ENCODE results near the gene GHDC. TPM values are rescaled to one million over a fixed set of nuclear protein-coding genes. Genes with fewer than 3 reads are reported as not detected.

GHDC gene
- total and polyA plus RNA-seq, 2 of the 13 experiments (the other 11 are each of a cell fraction or from before 2014, with no cell fraction given): 15.4 to 22.5 TPM

- no peak for TF ChIP-seq ZNF337 (CRISPR knock-in tag; IDR thresholded peaks at IDR 0.05; ENCODE audit: borderline replicate concordance, low read depth)
- TF ChIP-seq MNT (IDR thresholded peaks at IDR 0.05): peak; percentile 25; the same call in 1 of the 2 replicates
- TF ChIP-seq TFE3 (CRISPR knock-in tag; IDR thresholded peaks at IDR 0.05): peak; percentile 79
- no peak for TF ChIP-seq HNRNPUL1 (IDR thresholded peaks at IDR 0.05; ENCODE audit: low read depth, low read length)
- peak; percentile 47; the same call in 1 of the 2 replicates for TF ChIP-seq ZNF550 (CRISPR knock-in tag; IDR thresholded peaks at IDR 0.05; ENCODE audit: borderline replicate concordance)
- TF ChIP-seq TCF12 (IDR thresholded peaks at IDR 0.05): no peak
- peak; percentile 71 for TF ChIP-seq TCF12 (CRISPR knock-in tag; IDR thresholded peaks at IDR 0.05)
- TF ChIP-seq FOXO1 (CRISPR knock-in tag; IDR thresholded peaks at IDR 0.05): peak; percentile 13; the same call in 1 of the 2 replicates
- TF ChIP-seq MTF1 (CRISPR knock-in tag; IDR thresholded peaks at IDR 0.05): no peak
- TF ChIP-seq GMEB2 (CRISPR knock-in tag; IDR thresholded peaks at IDR 0.05; ENCODE audit: low read depth): no peak
- peak; percentile 75; the same call in 1 of the 2 replicates for TF ChIP-seq ZSCAN30 (CRISPR knock-in tag; IDR thresholded peaks at IDR 0.05)
- TF ChIP-seq CBX5 (CRISPR knock-in tag; IDR thresholded peaks at IDR 0.05; ENCODE audit: borderline replicate concordance): no peak; the same call in 1 of the 2 replicates
- no peak for TF ChIP-seq JDP2 (CRISPR knock-in tag; IDR thresholded peaks at IDR 0.05; ENCODE audit: borderline replicate concordance)
- TF ChIP-seq ZFP36 (IDR thresholded peaks at IDR 0.05; ENCODE audit: borderline replicate concordance, low read depth, low read length, partially characterized antibody): no peak
- no peak for TF ChIP-seq ZBTB44 (CRISPR knock-in tag; IDR thresholded peaks at IDR 0.05)
- peak; percentile 95 for TF ChIP-seq ZNF598 (CRISPR knock-in tag; IDR thresholded peaks at IDR 0.05; ENCODE audit: borderline replicate concordance)
- TF ChIP-seq, protein P1, sequence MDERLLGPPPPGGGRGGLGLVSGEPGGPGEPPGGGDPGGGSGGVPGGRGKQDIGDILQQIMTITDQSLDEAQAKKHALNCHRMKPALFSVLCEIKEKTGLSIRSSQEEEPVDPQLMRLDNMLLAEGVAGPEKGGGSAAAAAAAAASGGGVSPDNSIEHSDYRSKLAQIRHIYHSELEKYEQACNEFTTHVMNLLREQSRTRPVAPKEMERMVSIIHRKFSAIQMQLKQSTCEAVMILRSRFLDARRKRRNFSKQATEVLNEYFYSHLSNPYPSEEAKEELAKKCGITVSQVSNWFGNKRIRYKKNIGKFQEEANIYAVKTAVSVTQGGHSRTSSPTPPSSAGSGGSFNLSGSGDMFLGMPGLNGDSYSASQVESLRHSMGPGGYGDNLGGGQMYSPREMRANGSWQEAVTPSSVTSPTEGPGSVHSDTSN (CRISPR knock-in tag; IDR thresholded peaks at IDR 0.05): no peak
- no peak for TF ChIP-seq RBAK (CRISPR knock-in tag; IDR thresholded peaks at IDR 0.05)
- TF ChIP-seq ZNF121 (CRISPR knock-in tag; IDR thresholded peaks at IDR 0.05): peak; percentile 95
- TF ChIP-seq ZNF33A (CRISPR knock-in tag; IDR thresholded peaks at IDR 0.05; ENCODE audit: borderline replicate concordance): 0 out of 2 replicates have a peak, but pooled peaks have one; percentile 54
Measured at GRCh38 chr17:42193969-42194899, at the start of gene GHDC (continued).
